ENCODE measurements around the gene C14orf180.

The C14orf180 gene

DNA sequence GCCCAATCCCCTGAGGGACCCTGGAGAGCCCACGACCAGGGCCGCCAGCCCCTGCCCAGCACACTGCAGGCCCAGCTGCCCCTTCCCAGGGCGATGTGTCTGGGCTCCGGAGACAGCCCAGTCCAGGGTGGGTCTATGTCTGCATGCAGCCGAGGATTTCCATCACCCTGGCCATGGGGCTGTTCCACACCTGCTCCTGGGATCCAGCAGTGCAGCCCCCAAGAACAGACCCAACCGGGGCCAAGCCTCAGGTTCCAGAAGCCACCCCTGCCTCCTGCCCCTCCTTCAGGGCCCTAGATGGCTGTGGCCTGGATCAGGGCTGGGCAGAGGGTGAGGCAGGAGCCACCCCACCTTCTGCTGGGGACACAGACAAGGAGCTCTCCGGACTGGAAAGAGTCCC is 11.5 kb downstream of the C14orf180 start:
- H3K27ac Mint-ChIP-seq: no peak overlapping the region
- H3K4me3 Mint-ChIP-seq: no peak overlapping the region
- no peaks in the 10 kb centered on the region for H3K9me3 Mint-ChIP-seq
- no peaks in the 10 kb centered on the region for H3K27me3 Mint-ChIP-seq
- H3K4me1 Mint-ChIP-seq: no peaks in the 10 kb centered on the region
- no peaks in the 10 kb centered on the region for H3K36me3 Mint-ChIP-seq

DNA sequence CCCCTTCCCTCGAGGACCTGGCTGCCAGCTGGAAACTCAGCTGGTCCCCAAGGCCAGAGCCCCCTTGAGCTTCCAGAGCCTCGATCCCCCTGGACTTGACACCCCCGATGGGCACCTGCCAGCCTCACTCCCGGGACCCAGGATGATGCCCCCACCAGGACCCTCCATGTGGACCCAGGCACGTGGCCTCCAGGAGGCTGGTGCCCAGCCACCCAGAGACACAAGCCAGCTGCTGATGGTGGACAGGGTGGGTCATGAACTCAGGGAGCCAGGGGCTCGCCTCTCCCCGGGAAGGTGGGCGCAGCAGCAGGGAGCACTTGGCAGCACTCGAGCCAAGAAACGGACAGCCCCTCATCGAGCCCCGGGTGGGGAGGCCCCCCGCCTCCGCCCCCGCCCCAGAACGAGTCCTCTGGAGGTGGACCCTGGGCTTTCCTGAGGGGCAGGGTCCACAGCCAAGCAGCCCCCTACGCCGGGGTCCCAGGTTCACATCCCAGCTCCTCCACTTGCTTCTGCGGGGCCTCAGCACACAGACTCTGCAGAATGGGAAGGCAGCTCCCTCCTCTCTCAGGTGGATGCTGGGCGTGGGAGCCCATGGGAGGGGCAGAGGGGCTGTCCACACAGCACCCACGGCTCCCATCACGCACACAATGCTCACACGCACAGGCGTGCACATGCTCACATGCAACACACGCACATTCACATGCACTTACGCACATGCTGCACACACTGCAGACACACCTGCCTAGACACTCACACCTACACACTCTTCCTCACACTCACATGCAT is 12.1 kb downstream of the C14orf180 start:
- Mint-ChIP-seq H3K27me3 (peaks cover 1% of the 10 kb centered on the region), H3K4me3 (no peak overlapping the region), H3K27ac (no peak overlapping the region), H3K4me1 (no peaks in the 10 kb centered on the region), H3K36me3 (no peaks in the 10 kb centered on the region), H3K9me3 (no peaks in the 10 kb centered on the region)

DNA sequence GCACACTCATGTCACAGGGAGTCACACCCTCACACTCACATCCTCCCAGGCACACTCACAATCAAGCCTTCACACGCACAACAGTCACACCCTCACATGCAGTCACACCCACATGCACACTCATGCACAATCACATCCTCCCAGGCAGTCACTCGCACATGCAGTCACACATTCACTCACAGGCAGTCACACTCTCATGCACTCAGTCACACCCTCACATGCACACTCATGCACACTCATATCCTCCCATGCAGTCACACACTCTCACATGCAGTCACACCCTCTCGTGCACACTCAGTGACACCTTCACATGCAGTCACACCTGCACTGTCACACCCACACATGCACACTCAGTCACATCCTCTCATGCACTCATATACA is 12.7 kb downstream of the C14orf180 start:
- Mint-ChIP-seq H3K4me3 (no peak overlapping the region), H3K27ac (no peak overlapping the region), H3K36me3 (no peaks in the 10 kb centered on the region), H3K9me3 (no peaks in the 10 kb centered on the region), H3K4me1 (no peaks in the 10 kb centered on the region), H3K27me3 (peaks cover 1% of the 10 kb centered on the region)

DNA sequence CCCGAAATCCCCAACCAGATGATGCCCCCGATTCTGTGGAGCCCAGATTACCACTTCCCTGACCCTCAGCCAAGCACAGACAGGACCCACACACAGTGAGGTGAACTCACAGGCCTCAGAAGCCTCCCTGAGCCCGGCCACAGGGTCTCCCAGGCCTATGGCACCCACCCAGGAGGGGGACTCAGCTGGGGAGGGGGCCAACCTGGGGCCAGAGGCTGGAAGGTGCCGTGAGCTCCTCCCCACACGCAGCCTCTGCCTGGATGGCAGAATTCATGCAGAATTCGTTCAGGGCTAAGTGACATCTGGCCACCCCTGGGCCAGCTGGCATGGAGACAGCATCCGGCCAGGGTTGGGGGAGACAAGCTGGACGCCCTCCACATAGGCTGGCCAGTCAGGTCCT is 13.2 kb downstream of the C14orf180 start:
- Mint-ChIP-seq H3K27me3 (peaks cover 1% of the 10 kb centered on the region), H3K4me1 (no peaks in the 10 kb centered on the region), H3K4me3 (no peak overlapping the region), H3K27ac (no peak overlapping the region), H3K9me3 (no peaks in the 10 kb centered on the region), H3K36me3 (no peaks in the 10 kb centered on the region)

DNA sequence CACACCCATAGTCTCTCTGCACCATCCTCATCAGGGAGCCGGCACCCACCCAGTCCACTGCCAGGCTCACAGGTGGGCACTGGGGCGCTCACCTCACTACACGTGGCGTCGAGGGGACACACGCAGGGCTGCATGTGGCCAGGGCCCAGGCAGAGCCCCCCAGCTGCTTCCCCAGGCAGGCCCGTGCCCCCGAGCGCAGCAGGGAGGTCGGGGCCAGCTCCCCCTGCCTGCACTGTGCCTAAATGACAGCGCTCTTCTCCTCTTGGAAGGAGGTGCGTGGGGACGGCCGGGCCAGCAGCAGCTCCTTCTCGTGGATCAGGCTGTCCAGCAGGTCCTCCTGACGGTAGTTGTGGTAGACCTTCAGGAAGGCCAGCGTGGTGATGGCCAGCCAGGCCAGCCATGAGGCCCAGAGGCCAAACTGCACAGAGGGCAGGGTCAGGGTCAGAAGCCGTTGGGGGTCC is 13.7 kb downstream of the C14orf180 start:
- Mint-ChIP-seq H3K4me3 (no peak overlapping the region), H3K36me3 (no peaks in the 10 kb centered on the region), H3K4me1 (no peaks in the 10 kb centered on the region), H3K9me3 (no peaks in the 10 kb centered on the region), H3K27ac (no peak overlapping the region), H3K27me3 (peaks cover 1% of the 10 kb centered on the region)

DNA sequence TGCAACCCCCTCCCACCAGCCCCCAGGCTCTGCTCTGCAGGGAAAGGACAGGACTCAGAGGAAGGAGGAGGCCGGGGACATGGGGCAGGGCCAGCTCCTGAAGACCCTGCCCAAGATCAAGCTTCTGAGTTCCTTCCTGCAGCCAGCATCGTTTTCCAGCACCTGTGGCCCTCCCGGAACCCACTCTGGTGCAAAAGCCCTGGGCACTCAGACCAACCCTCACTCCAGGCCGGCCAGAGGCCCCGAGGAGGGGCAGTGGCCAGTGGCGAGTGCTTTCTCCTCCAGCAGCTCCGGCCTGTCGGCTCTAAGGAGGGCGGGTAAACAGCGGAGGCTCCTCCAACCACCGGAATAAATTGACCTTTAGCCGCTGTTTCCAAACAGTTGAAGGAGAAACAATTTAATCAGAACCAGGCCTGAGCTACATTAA is 14.2 kb downstream of the C14orf180 start:
- H3K27me3 Mint-ChIP-seq: peaks cover 1% of the 10 kb centered on the region
- no peak overlapping the region for H3K27ac Mint-ChIP-seq
- no peak overlapping the region for H3K4me3 Mint-ChIP-seq
- H3K36me3 Mint-ChIP-seq: no peaks in the 10 kb centered on the region
- no peaks in the 10 kb centered on the region for H3K4me1 Mint-ChIP-seq
- H3K9me3 Mint-ChIP-seq: no peaks in the 10 kb centered on the region

DNA sequence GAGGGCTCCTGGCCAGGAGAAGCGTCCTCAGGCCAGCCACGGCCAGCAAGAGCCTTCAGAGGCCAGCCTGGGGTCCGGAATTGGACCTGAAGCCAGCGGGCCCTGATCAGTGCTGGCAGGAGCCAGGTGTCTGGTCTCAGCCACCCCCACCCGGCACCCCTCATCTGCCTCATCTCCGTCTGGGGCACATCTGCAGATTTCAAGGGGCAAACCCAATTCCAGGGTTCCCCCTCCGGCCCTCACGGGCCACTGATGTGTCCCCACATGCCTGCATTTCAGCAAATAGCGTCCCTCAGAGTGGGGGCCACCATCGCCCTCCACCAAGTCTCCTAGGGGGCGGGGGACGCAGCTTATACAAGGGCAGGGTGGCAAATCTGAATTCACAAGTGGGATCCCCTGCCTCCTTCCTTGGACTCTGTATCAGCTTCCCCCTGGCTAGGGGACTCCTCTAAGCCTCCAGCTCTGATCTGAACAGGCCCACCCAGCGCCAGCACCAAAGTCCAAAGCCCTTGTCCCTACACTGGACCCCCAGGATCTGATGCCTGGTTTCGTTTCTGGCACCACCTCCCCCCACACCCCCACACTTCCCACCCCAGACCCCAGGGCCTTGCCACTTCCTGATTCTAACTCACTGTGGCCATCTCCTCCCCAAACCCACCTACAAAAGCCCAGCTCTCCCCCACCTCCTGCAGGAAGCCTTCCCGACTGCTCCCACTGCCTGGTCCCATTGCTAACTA is 14.9 kb downstream of the C14orf180 start:
- H3K27me3 Mint-ChIP-seq: peaks cover 1% of the 10 kb centered on the region
- H3K4me1 Mint-ChIP-seq: no peaks in the 10 kb centered on the region
- no peak overlapping the region for H3K27ac Mint-ChIP-seq
- no peaks in the 10 kb centered on the region for H3K36me3 Mint-ChIP-seq
- H3K4me3 Mint-ChIP-seq: no peak overlapping the region
- no peaks in the 10 kb centered on the region for H3K9me3 Mint-ChIP-seq

DNA sequence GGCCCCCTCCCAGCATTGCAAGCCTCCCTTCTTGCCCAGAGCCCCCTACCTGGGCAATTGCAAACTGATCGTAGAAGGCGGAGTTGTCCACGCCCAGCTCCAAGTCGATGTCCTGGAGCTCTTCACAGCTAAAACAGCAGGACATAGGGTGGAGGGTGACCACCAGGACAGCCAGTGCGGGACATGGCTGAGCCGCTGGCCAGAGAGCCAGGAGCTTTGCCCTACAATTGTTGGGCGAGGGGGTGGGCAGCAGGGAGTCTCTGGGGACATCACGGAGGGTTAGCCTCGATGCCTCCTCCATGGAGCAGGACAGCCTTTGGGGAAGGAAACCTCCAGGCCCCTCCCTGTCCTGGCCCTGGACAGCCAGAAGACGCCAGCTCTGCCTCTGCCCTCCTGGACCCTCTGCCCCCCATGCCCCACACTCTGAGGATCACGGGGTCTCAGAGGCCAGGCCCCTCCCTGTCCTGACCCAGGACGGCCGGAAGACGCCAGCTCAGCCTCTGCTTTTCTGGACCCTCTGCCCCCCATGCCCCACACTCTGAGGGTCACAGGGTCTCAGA is 15.6 kb downstream of the C14orf180 start:
- Mint-ChIP-seq H3K36me3 (no peaks in the 10 kb centered on the region), H3K4me3 (no peak overlapping the region), H3K27me3 (peaks cover 1% of the 10 kb centered on the region), H3K9me3 (no peaks in the 10 kb centered on the region), H3K27ac (no peak overlapping the region), H3K4me1 (no peaks in the 10 kb centered on the region)

DNA sequence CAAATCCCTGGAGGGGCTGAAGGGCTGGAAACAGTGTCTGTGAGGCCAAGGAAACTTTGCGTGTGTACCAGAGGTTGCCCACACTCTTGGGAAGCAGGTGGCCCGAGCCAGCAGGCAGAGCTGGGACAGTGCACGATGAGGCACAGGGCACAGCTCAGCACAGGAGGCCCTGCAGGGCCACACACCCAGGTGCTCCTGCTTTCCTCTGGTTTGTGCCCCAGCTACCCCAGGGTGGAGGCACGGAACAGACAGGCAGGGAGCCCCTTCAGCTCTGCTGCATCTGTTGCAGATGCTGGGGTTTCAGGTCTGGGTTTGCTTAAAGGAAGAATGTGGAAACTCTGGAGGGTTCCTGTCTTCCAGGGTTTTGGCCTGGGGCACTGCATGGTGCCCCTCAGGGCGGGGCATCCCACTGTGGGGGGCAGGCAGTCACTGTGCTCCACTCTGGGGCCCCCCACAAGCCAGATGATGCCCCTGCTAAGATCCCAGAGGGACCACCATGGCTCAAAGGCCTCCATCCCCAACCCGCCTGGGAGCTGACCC is 16.4 kb downstream of the C14orf180 start:
- Mint-ChIP-seq H3K27me3 (peaks cover 7% of the 10 kb centered on the region), H3K36me3 (no peaks in the 10 kb centered on the region), H3K9me3 (no peaks in the 10 kb centered on the region), H3K27ac (no peak overlapping the region), H3K4me3 (no peak overlapping the region), H3K4me1 (peaks cover 4% of the 10 kb centered on the region)

DNA sequence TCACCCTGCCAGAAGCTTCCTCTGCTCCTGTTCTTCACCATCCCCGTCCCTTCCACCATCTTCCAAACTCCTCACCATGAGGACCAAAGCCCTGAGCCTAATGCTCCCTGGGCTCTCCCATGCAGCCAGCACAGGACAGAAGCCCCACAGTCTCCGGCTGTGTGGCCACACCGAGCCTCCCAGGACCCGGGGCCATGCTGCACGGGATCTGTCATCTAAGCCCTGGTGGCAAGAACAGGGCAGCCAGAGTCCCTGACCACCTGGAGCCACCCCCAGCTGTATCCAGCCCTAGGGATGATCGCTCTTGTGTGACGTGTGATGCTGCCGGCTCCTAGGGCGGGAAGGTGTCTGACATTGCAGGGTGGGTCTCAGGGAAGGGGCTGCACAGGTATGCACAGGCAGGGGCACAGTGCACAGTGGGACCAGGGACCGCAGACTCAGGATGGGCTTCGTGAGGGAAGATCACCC is 16.9 kb downstream of the C14orf180 start:
- no peak overlapping the region for H3K4me3 Mint-ChIP-seq
- H3K27me3 Mint-ChIP-seq: peaks cover 7% of the 10 kb centered on the region
- H3K4me1 Mint-ChIP-seq: peaks cover 4% of the 10 kb centered on the region
- H3K27ac Mint-ChIP-seq: no peak overlapping the region
- no peaks in the 10 kb centered on the region for H3K9me3 Mint-ChIP-seq
- H3K36me3 Mint-ChIP-seq: no peaks in the 10 kb centered on the region

DNA sequence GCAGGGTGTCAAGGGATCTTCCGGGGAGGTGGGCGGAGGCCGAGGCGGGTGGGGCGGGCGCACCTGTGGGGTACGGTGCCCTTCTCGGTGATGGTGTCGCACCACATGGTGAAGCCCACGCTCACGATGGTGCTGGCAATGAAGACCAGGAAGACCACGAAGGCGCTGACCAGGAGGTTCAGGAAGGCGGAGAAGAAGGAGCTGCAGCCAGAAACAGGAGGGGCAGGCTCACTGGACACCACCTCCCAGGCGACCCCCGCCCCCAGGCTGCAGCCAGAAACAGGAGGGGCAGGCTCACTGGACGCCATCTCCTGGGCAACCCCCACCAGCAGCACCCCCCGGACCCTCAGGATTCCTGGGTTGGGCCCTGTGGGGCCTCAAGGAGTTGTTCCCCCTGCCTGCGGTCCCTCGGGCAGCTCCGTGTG is 17.4 kb downstream of the C14orf180 start:
- Mint-ChIP-seq H3K4me3 (no peak overlapping the region), H3K36me3 (no peaks in the 10 kb centered on the region), H3K27ac (no peak overlapping the region), H3K4me1 (peaks cover 4% of the 10 kb centered on the region), H3K27me3 (peaks cover 7% of the 10 kb centered on the region), H3K9me3 (no peaks in the 10 kb centered on the region)

DNA sequence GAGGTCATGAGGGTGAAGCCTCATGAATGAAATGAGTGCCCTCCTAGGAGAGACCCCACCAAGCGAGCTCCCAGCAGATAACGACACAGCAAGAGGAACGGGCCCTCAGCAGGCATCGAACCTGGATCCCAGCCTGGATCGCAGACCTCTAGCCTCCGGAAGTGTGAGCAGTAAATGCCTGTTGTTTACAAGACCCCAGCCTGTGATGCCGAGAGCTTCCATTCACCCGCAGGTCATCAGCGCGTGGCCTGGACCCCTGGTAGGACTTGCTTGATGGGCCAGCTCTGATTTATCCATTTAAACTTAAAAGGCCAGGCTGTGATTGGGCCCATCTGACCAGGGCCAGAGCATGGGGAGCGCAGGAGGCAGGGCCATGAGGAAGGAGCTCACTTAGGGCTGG is 18.0 kb downstream of the C14orf180 start:
- Mint-ChIP-seq H3K9me3 (no peaks in the 10 kb centered on the region), H3K27me3 (peaks cover 7% of the 10 kb centered on the region), H3K36me3 (no peaks in the 10 kb centered on the region), H3K4me1 (peaks cover 4% of the 10 kb centered on the region), H3K27ac (no peak overlapping the region), H3K4me3 (no peak overlapping the region)

DNA sequence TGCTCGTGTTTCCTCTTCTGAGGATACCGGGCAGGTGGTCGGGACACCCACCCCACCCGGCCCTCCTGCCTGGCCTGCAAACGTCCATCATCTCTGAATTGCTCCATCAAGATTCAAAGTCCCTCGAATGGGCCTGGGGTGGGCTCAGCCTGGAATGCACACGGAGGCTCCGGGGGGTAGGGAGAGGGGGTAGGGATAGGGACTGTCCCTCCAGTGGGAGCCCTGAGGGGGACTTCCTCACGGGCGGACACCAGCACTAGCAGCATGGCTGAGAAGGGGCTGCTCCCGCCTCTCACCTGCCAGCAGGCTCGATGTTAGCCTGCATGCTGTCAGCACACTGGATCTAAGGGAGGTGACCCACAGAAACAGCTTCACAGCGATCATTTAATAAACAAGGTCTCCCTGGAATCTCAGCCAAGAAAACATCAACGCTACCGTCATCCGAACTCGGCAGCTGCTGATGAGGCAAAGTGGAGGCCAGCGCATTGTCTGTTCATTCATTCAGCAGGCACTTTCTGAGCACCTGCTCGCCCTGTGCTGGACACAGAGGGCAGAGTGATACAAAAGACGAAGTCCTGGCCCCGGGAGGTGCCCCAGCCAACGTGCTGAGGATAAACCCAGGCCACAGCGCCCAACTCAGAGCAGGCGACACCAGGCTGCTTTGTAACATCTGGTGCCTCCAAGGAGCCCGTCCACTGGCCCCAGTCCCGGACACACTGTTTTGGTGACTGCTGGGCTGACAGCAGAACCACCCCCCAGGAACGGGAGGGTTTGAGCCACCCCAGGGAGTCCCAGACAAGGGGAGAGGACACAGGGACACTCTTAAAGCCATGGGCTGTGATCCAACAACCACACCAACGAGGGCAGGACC is 18.7 kb downstream of the C14orf180 start:
- peaks cover 4% of the 10 kb centered on the region for H3K4me1 Mint-ChIP-seq
- no peaks in the 10 kb centered on the region for H3K36me3 Mint-ChIP-seq
- H3K9me3 Mint-ChIP-seq: no peaks in the 10 kb centered on the region

DNA sequence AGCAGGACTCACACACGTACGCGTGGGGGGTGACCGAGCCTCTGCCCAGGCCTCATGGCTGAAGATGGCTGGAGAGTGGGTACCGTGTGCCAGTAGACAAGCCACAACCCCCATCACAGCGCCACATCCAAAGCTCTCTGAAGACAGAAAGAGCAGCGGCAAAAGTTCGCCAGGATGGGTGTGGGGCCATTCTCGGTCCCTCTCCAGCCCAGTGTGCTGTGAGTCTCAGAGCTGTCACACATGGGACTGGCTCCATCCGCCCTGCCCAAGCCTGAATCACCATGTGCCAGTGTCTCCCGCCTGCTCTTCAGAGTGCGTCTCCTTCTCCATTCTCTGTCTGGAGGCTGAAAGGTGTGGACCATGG is 19.3 kb downstream of the C14orf180 start:
- Mint-ChIP-seq H3K36me3 (no peaks in the 10 kb centered on the region), H3K4me3 (no peak overlapping the region), H3K4me1 (peaks cover 5% of the 10 kb centered on the region), H3K27ac (no peak overlapping the region), H3K9me3 (no peaks in the 10 kb centered on the region), H3K27me3 (peaks cover 12% of the 10 kb centered on the region)

More for the DNA sequence above, 18.7 kb downstream of the C14orf180 start:
- H3K4me3 Mint-ChIP-seq: no peak overlapping the region
- no peak overlapping the region for H3K27ac Mint-ChIP-seq
- H3K27me3 Mint-ChIP-seq: peaks cover 11% of the 10 kb centered on the region

DNA sequence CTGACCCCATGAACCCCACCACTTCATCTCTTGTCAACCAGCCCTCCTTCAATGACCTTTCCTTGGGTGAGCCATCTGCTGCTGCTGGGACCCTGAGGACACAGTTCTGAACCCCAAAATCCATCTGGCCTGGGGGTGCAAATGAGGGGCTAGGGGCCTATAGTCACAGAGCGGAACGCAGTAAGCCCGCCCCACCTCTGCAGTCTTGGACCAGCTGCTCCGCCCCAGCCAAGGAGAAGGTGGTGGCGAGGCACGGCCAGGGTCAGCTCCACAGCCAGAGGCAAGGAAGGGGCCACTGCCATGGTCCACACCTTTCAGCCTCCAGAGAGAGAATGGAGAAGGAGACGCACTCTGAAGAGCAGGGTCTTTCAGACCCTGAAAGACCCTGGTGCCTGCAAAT is 19.9 kb downstream of the C14orf180 start:
- Mint-ChIP-seq H3K27ac (no peak overlapping the region), H3K4me1 (peaks cover 7% of the 10 kb centered on the region), H3K9me3 (no peaks in the 10 kb centered on the region), H3K27me3 (peaks cover 14% of the 10 kb centered on the region), H3K36me3 (no peaks in the 10 kb centered on the region), H3K4me3 (no peak overlapping the region)
